Liver (tissue), 9 donors: ENCODE measurements around the gene RAB37. TPM values are rescaled to one million over a fixed set of nuclear protein-coding genes. Genes with fewer than 3 reads are reported as not detected.

Experiments used
- DNase-seq: peaks from one replicate; pipeline ENCODE4 v3.0.0-alpha.2; 2017; ENCODE audit warnings: low spot score
- H3K27ac ChIP-seq, 2 donors: one replicate each; pipeline ENCODE4 v1.7.0; 2013; ENCODE audit warnings: inconsistent platforms in 2 of 2, low read length in 2 of 2, control low read depth in 1 of 2, low read depth in 1 of 2, mild to moderate bottlenecking in 1 of 2
- H3K27me3 ChIP-seq, 4 donors: one replicate each; pipeline versions ENCODE4 v1.6.1 to v1.7.0; 2013; ENCODE audit warnings: low read length in 3 of 4, inconsistent platforms in 1 of 4, mild to moderate bottlenecking in 1 of 4, moderate library complexity in 1 of 4; ENCODE audit not compliant: control insufficient read depth in 4 of 4, insufficient read depth in 4 of 4
- H3K36me3 ChIP-seq, 4 donors: one replicate each; pipeline versions ENCODE4 v1.6.1 to v1.7.0; 2013; ENCODE audit warnings: low read length in 3 of 4, mild to moderate bottlenecking in 3 of 4, low read depth in 1 of 4, moderate library complexity in 1 of 4; ENCODE audit not compliant: control insufficient read depth in 4 of 4, insufficient read depth in 3 of 4
- H3K4me1 ChIP-seq, 4 donors: one replicate each; pipeline versions ENCODE4 v1.6.1 to v1.7.0; 2013; ENCODE audit warnings: low read length in 3 of 4, mild to moderate bottlenecking in 3 of 4, moderate library complexity in 1 of 4; ENCODE audit not compliant: control insufficient read depth in 4 of 4, insufficient read depth in 4 of 4
- H3K4me3 ChIP-seq, 3 donors: one replicate each; pipeline versions ENCODE4 v1.6.1 to v1.7.0; 2013; ENCODE audit warnings: low read length in 3 of 3, control low read depth in 1 of 3, low read depth in 1 of 3, mild to moderate bottlenecking in 1 of 3
- H3K9ac ChIP-seq, 2 donors: one replicate each; pipeline ENCODE4 v1.7.0; 2013; ENCODE audit warnings: low read length in 2 of 2, mild to moderate bottlenecking in 2 of 2, moderate library complexity in 2 of 2, control low read depth in 1 of 2, low read depth in 1 of 2
- H3K9me3 ChIP-seq, 4 donors: one replicate each; pipeline versions ENCODE4 v1.6.1 to v1.7.0; 2013; ENCODE audit warnings: low read length in 3 of 4; ENCODE audit not compliant: control insufficient read depth in 4 of 4
- CTCF ChIP-seq: fragments of 150-350 bp; IDR thresholded peaks from 2 replicates; pipeline ENCODE4 v1.5.1; 2017; ENCODE audit warnings: improper control_type of control experiment, low read depth, low read length; ENCODE audit not compliant: missing input control
- FOXA2 ChIP-seq: IDR thresholded peaks from 2 replicates; pipeline ENCODE4 v1.6.1; 2016; ENCODE audit warnings: antibody characterized with exemption
- REST ChIP-seq: IDR thresholded peaks from 2 replicates; pipeline ENCODE4 v1.6.1; 2016; ENCODE audit warnings: antibody characterized with exemption, mild to moderate bottlenecking
- RXRA ChIP-seq, 2 donors: IDR thresholded peaks; 2 replicates each; pipeline ENCODE4 v1.6.1; 2017 to 2018; ENCODE audit warnings: antibody characterized with exemption in 2 of 2, mild to moderate bottlenecking in 1 of 2
- SP1 ChIP-seq: IDR thresholded peaks from 2 replicates; pipeline ENCODE4 v1.6.1; 2018; ENCODE audit warnings: antibody characterized with exemption, mild to moderate bottlenecking
- TAF1 ChIP-seq: conservative IDR thresholded peaks from 2 replicates; pipeline ENCODE4 v1.6.1; 2016; ENCODE audit warnings: antibody characterized with exemption, mild to moderate bottlenecking
- YY1 ChIP-seq: IDR thresholded peaks from 2 replicates; pipeline ENCODE4 v1.6.1; 2016; ENCODE audit warnings: antibody characterized with exemption, mild to moderate bottlenecking
- WGBS: extraction: QIAGEN DNeasy Blood & Tissue Kit; methylation state at CpG from one replicate; pipeline ENCODE4 v1.1.7; 2013; 5-methylcytosine and 5-hydroxymethylcytosine counted together
- polyA plus RNA-seq, 2 donors: library from polyadenylated mRNA; stranded (reverse) in 1 of 2; unstranded in 1 of 2; fragments of 200-250 nt in 1 of 2; fragments of >200 nt in 1 of 2; fragmentation: Nextera tagmentation in 1 of 2; extraction: Ambion mirVana in 1 of 2; gene quantifications; one replicate each; pipeline versions ENCODE4 v1.2.1 to v1.2.3, GENCODE V29; 2013 to 2015
- total RNA-seq, 2 donors: library from RNA; depleted of rRNA; stranded (reverse); fragments of >200 nt; gene quantifications; one replicate each; pipeline ENCODE4 v1.2.3, GENCODE V29; 2014
- donor health status: healthy.
- donor health status: healthy.
- donor health status: healthy.
- donor health status: healthy.
- donor health status: healthy.

Gene RAB37
- total and polyA plus RNA-seq, 4 donors = 5.1 to 8.8 (median 5.6) TPM

GRCh38 chr17:74730491-74731346 lies 6.3 kb upstream of the RAB37 start:
- no peak for DNase-seq
- Histone ChIP-seq H3K9me3 (no peaks in the 10 kb centered on the region), H3K27me3 (no peaks in the 10 kb centered on the region), H3K36me3 (no peaks in the 10 kb centered on the region), H3K27ac (no peak overlapping the region), H3K4me1 (no peaks in the 10 kb centered on the region), H3K4me3 (no peak overlapping the region), H3K9ac (no peak overlapping the region)
- TF ChIP-seq REST (no peak), YY1 (no peak), RXRA (IDR thresholded peaks at IDR 0.05) (no peak), FOXA2 (no peak)
- 85% methylated on average over 16 of the region's 16 CpGs for WGBS

GRCh38 chr17:74731347-74731605 lies 5.8 kb upstream of the RAB37 start:
- Histone ChIP-seq H3K4me3 (no peak overlapping the region), H3K27me3 (no peaks in the 10 kb centered on the region), H3K9ac (no peak overlapping the region), H3K4me1 (peaks cover 2 to 6% (median 4%) of the 10 kb centered on the region in 4 donors), H3K27ac (no peak overlapping the region), H3K9me3 (no peaks in the 10 kb centered on the region), H3K36me3 (no peaks in the 10 kb centered on the region)
- TF ChIP-seq SP1 = no peak
- TF ChIP-seq REST = no peak
- TF ChIP-seq CTCF = no peak
- TF ChIP-seq YY1 = no peak
- no peak for TF ChIP-seq TAF1
- DNase-seq = no peak
- WGBS = 80% methylated on average over 4 of the region's 4 CpGs
